Femur (tissue), 1 donor: Measurements from ENCODE around the gene MTAP.

ENCODE experiments used
- DNase-seq: peaks from one replicate; pipeline ENCODE4 v3.0.0-alpha.2; 2017

Gene MTAP

DNA sequence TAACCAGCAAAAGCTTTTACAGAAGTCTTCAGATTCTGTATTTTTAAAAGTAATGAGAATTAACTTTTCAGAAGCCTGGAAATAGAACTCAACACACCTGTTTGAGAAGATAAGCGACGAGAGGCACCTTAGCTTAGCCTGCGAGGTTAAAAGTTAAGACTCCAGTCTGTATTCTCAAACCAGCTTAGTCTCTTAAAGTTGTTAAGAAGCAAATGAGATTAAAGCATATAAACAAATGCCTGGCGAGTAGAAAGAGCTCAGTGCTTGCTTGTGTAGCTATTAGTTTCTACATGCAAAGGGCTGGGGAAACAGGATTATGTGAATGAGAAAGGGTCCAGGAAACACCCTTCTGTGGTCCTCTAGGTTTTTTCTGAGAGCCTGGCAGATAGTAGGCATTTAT lies 51.7 kb downstream of the MTAP start:
- DNase-seq, result no peak

DNA sequence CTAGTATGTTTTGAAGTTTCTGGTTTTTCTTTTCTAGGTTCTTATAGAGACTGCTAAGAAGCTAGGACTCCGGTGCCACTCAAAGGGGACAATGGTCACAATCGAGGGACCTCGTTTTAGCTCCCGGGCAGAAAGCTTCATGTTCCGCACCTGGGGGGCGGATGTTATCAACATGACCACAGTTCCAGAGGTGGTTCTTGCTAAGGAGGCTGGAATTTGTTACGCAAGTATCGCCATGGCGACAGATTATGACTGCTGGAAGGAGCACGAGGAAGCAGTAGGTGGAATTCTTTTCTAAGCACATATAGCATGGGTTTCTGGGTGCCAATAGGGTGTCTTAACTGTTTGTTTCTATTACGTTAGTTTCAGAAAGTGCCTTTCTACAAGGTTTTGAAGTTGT lies 52.2 kb downstream of the MTAP start:
- DNase-seq, result no peak

DNA sequence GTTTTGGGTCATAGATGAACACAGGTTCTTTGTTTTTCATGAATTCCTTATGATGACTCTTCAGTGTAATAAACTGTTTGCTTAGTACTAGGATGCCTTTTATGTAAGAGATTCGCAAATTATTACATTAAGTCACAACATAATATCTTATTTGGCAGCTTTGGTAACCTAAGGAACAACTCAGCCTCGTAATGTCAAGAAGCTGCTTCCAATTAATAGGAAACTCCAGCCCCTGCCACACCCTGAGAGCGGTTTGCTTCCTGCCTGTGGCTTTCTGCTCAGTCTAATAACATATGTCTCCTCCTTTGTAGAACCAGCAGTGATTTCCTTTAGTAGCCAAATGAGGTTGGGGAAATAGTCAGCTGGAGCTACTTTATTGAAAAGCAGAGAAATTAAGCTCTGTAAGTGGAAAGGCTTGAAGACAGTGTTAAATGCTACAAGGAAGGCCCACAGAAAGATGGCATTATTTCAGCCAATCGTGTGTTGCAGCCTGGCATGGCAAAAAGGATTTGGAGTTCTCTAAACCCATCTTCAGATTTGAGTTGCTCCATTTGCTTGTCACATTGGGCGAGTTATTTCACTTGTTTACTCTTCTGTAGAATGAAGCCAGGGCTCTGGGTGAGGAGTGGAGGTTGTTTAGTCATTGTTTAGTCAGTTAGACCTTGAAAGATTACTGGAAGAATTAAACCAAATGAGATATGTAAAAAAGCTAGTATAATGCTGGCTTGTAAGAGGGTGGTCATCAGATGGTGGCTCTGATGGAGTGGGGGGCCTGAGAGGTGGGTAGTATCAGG lies 54.1 kb downstream of the MTAP start:
- no peak for DNase-seq

DNA sequence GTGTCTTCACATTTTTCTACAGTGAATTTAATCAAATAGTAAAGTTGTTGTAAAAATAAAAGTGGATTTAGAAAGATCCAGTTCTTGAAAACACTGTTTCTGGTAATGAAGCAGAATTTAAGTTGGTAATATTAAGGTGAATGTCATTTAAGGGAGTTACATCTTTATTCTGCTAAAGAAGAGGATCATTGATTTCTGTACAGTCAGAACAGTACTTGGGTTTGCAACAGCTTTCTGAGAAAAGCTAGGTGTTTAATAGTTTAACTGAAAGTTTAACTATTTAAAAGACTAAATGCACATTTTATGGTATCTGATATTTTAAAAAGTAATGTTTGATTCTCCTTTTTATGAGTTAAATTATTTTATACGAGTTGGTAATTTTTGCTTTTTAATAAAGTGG lies 60.4 kb downstream of the MTAP start:
- no peak for DNase-seq

DNA sequence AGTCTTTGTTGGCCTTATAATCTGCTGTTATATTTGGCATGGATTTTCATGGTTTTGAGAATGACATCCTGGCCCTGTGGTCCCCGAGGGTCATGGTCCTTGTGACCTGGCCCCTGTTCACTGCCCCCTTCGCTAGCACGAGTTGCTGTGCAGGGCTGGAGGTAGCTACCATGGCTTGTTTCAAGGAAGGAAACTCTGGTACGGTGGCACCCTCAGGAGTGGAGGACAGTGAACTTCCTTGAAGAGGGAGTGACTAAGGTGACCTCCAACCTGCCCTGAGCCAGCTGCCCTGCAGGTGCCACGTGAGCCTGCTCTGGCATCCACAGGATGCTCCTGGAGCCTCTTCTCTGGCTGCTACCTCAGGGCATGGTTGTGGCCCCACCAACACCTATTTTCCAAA lies 62.1 kb downstream of the MTAP start:
- no peak for DNase-seq

DNA sequence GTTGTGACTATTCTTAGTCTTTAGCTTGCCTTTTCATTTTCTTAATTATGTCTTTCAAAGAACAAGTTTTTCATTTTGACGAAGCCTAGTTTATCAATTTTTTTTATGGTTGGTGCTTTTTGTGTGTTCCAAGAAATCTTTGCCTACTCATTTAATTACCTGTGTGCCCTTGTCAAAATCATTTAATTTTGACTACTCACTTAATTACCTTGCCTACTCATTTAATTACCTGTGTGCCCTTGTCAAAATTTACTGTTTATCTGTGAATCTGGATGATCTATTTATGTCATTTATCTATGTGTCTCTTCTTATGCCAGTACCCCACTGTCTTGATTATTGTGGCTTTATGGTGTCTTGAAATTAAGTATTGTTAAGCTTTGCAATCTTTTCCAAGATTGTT lies 63.9 kb downstream of the MTAP start:
- DNase-seq, result no peak

DNA sequence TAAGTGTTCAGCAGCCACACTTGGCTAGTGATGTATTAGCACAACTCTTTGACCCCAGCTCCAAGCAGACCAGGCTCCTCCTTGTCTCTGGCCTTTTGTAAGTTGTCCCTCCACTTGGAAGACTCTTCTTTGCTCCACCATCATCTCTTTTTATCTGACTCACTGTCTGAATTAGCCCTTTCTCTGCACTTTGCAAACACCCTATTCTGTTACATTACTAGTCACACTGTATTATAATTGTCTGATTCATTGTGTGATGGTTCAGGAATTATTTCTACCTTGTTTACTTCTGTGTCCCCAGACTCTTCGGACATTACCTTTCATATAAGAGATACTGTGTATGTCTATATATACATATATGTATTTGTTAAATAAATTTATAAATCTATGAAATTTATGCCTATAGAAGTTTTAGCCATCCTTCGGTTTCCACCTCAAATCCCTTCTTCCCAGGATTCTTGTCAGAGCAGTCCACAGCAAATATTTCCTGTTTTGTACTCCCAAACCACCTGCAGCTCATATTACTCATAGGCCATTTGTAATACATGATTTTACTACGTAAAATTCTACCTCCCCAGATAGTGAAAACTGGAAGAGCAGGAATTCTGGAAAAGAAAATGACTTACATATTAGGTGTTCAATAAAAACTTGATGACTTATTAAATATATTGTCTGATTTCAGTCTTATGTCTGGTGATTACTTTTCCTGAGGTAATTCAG lies 69.0 kb downstream of the MTAP start:
- DNase-seq, result no peak

DNA sequence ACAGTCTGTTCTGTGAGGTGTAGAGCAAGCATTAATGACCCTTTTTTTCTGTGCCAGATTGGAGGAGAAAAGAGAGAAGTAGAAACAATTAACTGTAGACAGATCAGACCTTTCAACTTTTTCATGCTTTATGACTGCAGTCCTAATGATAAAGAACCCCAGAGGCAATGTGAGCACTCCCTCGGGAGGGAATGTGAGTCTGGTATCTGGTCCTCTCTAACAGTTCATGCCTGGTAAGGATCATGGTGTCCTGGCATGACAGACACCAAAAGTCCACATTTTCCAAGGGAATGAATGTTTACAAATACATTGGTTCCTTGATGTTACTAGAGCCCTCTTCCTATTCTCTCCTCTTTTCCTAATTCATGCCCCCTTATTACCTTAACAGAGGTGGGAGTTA lies 70.3 kb downstream of the MTAP start:
- no peak for DNase-seq

DNA sequence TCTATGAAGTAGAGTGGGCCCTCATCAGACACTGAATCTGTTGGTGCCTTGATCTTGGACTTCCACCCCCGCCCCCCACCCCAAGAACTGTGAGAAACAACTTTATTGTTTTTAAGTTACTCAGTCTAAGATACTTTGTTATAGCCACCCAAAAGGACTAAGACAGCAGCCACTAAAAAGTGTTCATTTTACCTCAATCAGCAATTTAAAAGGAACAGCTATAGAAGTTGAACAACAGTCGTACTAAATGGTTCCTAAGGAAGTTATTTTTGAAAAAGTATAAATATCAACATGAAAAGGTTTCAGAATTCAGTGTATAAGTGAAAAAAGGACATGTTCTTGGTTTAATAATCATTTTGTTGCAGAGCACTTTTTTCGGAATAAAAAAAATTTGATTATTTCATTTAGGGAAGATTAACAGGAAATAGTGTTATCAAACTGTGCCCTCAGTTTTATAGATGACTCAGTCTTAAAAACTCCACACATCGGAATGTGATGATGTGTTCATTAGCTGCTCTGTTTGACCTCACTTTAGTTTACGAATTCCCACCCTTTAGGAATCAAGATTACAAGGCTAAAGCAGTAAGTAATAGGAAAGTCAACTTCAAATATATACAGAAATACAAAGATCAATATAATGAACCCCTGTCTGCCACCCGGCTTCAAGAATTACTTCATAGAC lies 71.2 kb downstream of the MTAP start:
- no peak for DNase-seq

DNA sequence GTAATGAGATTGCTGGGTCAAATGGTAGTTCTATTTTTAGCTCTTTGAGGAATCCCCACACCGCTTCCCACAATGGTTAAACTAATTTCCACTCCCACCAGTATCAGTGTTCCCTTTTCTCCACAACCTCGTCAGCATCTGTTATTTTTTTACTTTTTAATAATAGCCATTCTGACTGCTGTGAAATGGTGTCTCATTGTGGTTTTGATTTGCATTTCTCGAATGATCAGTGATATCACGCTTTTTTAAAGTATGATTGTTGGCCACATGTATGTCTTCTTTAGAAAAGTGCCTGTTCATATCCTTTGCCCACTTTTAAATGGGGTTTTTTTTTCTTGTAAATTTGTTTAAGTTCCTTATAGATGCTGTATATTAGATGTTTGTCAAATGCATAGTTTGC lies 73.5 kb downstream of the MTAP start:
- no peak for DNase-seq

DNA sequence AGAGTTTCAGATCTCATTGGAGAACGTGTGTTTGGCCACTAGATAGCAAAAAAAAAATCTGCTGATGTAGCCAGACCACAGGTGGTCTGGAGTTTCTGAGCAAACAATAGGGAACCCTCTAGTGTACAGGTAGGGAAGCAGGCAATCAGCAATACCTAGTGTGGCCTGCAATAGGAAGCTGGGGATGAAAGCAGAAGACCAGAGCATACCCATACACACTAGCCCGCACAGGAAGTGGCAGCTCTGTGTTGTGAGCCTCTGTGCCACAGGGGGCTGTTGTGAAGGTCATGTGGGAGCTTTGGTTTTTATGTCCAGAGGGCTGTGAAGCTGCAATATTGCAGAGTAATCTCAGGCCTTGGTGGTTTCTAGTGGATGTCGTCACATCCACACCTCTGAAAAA lies 81.2 kb downstream of the MTAP start:
- DNase-seq, result no peak

DNA sequence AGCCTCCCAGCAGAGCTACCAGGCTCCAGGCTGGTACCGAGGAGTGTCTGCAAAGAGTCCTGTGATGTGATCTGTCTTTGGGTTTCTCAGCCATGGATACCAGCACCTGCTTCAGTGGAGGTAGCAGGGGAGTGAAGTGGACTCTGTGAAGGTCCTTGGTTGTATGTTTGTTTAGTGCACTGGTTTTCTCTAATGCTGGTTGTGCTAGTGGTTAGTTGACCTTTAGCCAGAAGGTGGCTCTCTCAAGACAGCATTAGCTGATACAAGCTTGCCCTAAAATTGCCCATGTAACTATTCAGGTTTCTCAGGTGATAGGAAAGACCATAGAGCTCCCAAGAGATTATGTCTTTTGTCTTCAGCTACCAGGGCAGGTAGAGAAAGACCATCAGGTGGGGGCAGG lies 87.2 kb downstream of the MTAP start:
- DNase-seq, result no peak

DNA sequence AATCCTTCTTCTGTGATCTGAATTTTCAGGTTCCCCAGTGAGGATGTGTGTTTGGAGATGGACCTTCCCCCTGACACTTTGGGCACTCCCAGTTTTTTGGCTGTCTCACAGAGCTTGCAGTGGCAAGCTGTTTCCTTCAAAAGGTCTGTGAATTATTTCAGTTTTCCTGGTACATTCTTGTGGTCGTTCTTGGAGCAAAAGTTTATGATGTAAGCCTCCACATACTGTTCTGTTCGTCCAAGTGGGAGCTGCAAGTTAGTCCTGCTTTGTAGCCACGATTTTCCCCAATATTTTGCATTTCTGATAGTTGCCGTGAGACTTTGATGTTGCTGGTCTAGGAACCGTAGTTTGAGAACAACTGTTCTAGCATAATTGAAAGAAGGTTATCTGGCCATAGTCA lies 88.3 kb downstream of the MTAP start:
- DNase-seq, result no peak

DNA sequence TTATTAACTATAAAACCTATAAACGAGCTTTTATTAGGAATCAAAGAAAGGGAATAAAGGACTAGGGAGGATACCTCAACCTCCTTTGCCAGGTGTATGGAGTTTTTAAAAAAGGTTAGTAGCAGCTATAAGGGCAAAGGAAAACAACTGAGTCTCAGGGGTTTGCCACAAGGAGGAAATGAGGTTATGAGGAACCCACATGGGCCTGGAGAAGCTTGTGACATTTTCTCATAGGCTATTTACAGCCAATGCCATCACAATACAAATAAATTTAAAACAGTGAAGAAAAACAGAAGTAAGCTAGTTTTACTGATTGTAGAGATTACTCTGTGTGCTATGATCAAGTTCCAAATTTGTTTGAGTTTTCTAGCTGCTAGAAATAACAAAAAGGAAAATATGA lies 99.1 kb downstream of the MTAP start:
- no peak for DNase-seq

DNA sequence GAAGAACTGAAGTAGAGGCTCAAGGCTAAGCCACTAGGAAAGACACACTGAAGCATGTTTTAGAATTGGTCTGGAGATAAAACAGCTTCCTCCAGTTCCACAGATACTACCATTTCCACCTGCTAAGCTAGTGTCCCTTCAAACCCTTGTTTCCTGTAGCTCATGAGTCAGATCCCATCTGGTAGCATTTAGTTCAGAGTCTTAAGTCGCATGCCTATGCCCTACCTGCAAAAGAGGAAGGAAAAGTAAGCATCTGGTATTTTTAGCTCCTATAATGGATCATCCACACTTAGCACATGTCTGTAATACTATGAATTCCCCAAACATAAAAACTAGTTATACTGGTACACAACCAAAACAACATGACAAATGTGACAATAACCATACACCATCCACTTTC lies 99.7 kb downstream of the MTAP start:
- no peak for DNase-seq

DNA sequence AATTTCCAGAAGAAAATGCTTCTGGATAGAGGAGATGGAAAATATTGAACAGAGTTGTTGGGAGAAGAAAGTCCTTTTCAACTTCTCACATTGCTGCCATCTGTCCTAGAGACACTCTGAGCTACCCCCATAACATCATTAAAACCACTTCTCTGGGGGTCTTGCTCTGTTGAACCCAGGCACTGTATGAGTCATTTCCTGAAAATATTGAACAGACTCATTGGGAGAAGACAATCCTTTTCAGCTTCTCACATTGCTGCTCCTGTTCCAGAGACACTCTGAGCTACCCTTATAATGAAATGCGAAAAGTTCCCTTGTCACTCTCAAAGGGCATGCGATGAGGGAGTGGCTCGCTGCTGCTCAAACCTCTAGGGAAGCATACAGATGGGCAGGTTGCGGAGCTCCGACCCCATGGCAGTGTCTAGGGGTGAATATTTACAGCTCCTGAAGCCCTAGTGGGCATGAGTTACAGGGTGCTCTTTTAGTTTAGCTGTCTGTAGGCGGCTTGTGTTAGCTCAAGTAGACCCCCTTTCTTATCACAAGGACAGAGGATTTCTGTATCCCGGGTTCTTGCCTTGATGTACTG lies 101.0 kb downstream of the MTAP start:
- no peak for DNase-seq

DNA sequence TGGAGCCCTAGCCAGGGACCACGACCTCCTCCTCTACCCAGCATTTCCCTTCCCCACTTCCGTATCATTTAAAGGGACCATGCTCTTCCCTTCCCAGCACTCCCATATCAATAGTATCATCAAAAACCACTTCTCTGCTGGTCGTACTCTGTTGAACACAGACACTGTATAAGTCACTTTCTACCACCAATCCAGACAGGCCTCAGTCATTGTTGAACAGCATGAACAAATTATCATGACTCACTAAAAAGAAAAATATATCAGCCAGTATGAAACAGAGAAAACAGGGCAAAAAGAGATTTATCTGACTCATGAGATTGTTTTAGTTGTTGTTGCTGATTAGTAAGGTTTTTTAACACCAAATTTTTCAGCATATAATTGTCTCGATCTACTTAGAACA lies 101.9 kb downstream of the MTAP start:
- no peak for DNase-seq

DNA sequence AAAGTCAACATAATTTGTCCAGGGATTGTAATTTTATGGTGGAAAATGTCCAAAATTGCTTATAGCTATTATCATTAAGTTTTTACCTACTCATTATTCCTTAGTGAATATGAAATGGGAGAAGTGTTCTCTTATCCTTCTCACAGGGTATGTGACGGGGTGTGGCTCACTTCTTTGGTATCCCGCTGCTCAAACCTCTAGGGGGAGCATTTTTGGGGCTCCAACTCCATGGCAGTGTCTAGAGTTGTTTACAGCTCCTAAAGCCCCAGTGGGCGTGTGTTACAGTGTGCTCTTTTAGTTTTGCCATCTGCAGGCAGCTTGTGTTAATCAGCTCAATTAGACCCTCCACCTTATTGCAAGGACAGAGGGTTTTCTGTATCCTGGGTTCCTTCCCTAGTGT lies 102.3 kb downstream of the MTAP start:
- DNase-seq, result no peak

DNA sequence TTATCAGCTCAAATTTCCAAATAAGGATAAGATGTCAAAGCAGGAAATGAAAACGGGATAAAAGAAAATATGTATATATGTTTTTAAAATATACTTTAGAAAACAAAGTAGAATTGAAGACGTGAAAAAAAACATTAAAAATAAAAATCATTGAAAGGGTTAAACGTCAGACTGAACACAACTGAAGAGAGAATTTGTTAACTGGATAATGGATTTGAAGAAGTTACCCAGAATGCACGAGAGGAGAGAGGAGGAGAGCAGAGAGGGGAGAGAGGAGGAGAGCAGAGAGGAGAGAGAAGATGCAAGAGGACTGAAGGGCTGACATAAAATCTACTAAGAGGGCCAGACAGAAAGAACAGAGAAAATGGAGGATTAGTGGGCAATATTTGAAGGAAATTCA lies 103.8 kb downstream of the MTAP start:
- DNase-seq, result no peak

DNA sequence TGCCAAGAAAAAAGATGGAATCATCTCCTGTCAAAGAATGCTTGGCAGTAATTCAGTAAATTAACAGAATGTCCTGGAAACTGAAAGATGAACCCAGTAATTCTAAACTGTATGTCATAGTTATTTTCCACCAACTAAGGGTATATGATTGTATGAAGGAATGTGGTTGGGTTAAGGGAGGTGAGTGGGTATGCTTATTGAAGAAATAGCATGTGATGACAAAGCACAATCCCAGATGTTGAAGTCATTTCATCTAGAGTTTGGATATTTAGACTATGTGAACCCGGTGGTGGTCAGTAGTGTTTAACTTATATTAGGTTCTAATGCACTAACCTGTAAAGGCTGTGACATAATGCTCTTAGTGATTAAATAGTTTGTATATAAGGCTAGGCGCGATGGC lies 104.4 kb downstream of the MTAP start:
- no peak for DNase-seq

DNA sequence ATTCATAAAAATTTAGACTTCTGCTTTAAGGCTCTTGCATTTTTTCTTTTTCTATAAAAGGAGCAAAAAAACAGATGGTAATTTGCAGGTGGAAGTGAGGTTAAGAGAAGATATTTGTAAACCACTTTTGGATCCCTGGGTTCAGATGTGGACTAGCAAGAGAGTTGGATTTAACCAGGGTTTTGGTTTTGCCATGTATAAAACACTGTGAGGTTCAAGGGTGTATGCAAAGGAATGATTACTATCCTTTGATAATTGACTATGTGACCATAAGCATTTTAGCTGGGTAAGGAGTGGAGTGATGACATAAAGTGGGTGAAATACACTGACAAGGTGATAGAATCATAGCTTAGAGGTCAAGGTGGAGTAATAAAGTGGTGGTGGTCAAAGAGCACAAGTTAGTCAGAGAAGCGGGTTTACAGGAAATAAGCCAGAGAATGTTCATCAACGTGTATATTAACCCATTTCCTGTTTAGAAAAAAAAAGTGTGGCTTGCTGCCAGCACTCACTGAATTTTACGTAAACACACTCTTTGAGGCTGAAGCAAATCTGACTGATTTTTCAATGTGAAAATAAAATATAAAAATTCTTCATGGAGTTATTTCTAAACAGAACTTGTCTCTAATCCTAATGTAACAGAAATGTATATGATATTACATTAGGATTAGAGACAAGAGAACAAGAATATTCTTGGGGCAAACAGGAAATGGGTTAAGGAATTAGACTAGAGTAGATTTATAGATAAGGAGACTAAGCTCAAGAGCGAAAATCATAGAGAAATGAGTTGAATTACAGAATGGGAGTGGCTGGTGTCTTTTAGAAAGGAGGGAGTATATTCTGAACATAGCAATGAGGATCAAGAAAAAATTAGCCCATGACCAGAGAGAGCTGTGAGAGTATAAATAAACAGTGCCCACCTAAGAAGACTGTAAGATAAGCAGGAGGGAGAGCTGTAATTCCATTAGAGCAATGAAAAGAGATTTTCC lies 117.2 kb downstream of the MTAP start:
- no peak for DNase-seq

DNA sequence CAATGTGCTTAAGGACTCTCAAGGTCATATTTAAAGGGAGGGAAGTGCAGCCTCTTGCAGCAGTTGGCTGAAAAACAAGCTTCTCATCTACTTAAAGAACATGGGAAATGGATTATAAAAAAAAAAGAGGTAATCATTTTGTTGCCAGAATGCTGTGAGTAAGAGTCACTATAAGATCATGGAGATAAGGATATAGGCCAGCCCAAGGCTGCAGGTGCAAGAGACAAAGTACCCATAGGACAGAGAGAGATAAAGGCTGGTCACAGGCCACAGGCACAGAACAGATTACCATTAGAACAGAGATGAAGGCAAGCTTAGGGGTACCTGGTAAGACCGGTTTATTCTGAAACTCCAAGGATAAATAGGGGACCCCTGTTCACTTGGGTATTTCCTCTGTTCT lies 121.3 kb downstream of the MTAP start:
- DNase-seq, result no peak

DNA sequence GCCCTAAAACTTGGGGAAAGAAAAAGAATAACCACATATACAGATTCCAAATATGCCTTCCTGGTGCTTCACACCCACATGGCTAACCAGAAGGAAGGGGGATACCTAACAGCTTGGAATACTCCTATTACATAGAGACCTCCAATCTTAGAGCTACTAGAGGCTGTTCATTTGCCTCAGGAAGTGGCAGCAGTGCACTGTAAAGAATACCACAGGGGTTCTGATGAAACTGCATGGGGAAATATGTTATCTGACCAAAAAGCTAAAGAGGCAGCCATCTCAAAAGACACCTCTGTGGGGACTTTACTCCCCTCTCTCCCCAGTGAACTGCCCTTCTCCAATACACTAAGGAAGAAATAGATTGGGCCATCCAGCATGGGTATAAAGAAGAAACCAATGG lies 125.3 kb downstream of the MTAP start:
- no peak for DNase-seq
